A673 (cell line): ENCODE data around the gene LRP11. TPM values are rescaled to one million over a fixed set of nuclear protein-coding genes. Genes with fewer than 3 reads are reported as not detected.

Experiments
- BruUV-seq: library from RNA; stranded (reverse); fragments of 400-500 nt; replicated peaks from 2 replicates; lab custom pipeline; 2021; lab: Mats Ljungman, UMichigan
- CTCF ChIA-PET: fragments of 300-600 bp; sonication (Branson Sonifier 250); formaldehyde crosslinking; loops from one replicate; lab custom pipeline; 2022; ENCODE audit warnings: antibody characterized with exemption; lab: Charles Lee
- POLR2A ChIA-PET: fragments of 300-600 bp; sonication (Branson Sonifier 250); formaldehyde crosslinking; loops from one replicate; lab custom pipeline; 2022; ENCODE audit warnings: antibody characterized with exemption; ENCODE audit not compliant: low non-redundant PET; lab: Charles Lee
- DNase-seq: peaks from one replicate; pipeline ENCODE4 v3.0.0-alpha.2; 2015; ENCODE audit warnings: low spot score
- H3K27ac ChIP-seq: fragments of 200-600 bp; sonication (generic); 2 replicates; pipeline ENCODE4 v1.5.1; 2016; ENCODE audit warnings: mixed run types, low read depth, mild to moderate bottlenecking, mixed read lengths, antibody characterized with exemption, low read length; ENCODE audit not compliant: poor library complexity, severe bottlenecking
- H3K27me3 ChIP-seq: fragments of 200-600 bp; sonication (generic); replicated peaks from 2 replicates; pipeline ENCODE4 v1.6.1; 2017; ENCODE audit warnings: mixed run types, low read depth, mild to moderate bottlenecking, mixed read lengths, antibody characterized with exemption, low read length; ENCODE audit not compliant: insufficient read depth, poor library complexity
- H3K36me3 ChIP-seq: fragments of 200-600 bp; sonication (generic); 2 replicates; pipeline ENCODE4 v1.6.1; 2016; ENCODE audit warnings: mixed run types, mild to moderate bottlenecking, mixed read lengths, antibody characterized with exemption, low read length; ENCODE audit not compliant: insufficient read depth, poor library complexity, severe bottlenecking
- H3K4me1 ChIP-seq: fragments of 200-600 bp; sonication (generic); 2 replicates; pipeline ENCODE4 v1.6.1; 2017; ENCODE audit warnings: mixed run types, mild to moderate bottlenecking, mixed read lengths, antibody characterized with exemption, low read length; ENCODE audit not compliant: insufficient read depth, poor library complexity, severe bottlenecking
- H3K4me3 ChIP-seq: fragments of 200-600 bp; sonication (generic); 2 replicates; pipeline ENCODE4 v1.5.1; 2016; ENCODE audit warnings: low read depth, mixed run types, mild to moderate bottlenecking, mixed read lengths, low read length; ENCODE audit not compliant: poor library complexity, severe bottlenecking
- H3K9me3 ChIP-seq: fragments of 200-600 bp; sonication (generic); 2 replicates; pipeline ENCODE4 v1.6.1; 2016; ENCODE audit warnings: mixed run types, low read depth, mild to moderate bottlenecking, mixed read lengths, antibody characterized with exemption, low read length; ENCODE audit not compliant: poor library complexity, severe bottlenecking
- CTCF ChIP-seq: fragments of 300-800, 200-600 bp; sonication (generic); conservative IDR thresholded peaks from 2 replicates; pipeline ENCODE4 v1.5.1; 2017; ENCODE audit warnings: low read depth, mild to moderate bottlenecking, antibody characterized with exemption, low read length, moderate library complexity, mixed read lengths
- EZH2 ChIP-seq: fragments of 200-600 bp; sonication (generic); IDR thresholded peaks from 2 replicates; pipeline ENCODE4 v1.6.1; 2017; ENCODE audit warnings: borderline replicate concordance, low read depth, mild to moderate bottlenecking, mixed read lengths, antibody characterized with exemption, low read length; ENCODE audit not compliant: poor library complexity, severe bottlenecking
- intact Hi-C: fragments of 100-400 bp; cut with micrococcal nuclease; formaldehyde crosslinking; loops from one replicate; pipeline ENCODE4 v1.10.0; 2022; ENCODE audit not compliant: unreplicated experiment
- total RNA-seq: library from RNA; stranded (reverse); gene quantifications from 2 replicates; pipeline ENCODE4 v1.2.3, GENCODE V29; 2021

The LRP11 gene
- total RNA-seq, 1 experiment from 2014 or later: 56.1 TPM

- Histone ChIP-seq H3K9me3 (no peaks in the 10 kb centered on the region), H3K27me3 (no peaks in the 10 kb centered on the region), H3K27ac (no peak overlapping the region), H3K36me3 (no peaks in the 10 kb centered on the region), H3K4me1 (no peaks in the 10 kb centered on the region), H3K4me3 (no peak overlapping the region)
- POLR2A ChIA-PET: no interaction called here
- TF ChIP-seq EZH2 (no peak), CTCF (no peak)
- intact Hi-C loops: no loop called here
- CTCF ChIA-PET: no interaction called here
- BruUV-seq: no TSS peak
- DNase-seq: no peak
Measured at GRCh38 chr6:149809798-149810197, 54.4 kb downstream of the LRP11 start.

GRCh38 chr6:149806127-149806526 lies 58.0 kb downstream of the LRP11 start:
- H3K9me3 ChIP-seq: no peaks in the 10 kb centered on the region
- POLR2A ChIA-PET: interaction anchor here (0.7 kb wide), 1 partner anchor 56 kb away, joined by 5 read pairs; no protein-coding TSS in a partner anchor
- CTCF ChIA-PET: no interaction called here
- no peaks in the 10 kb centered on the region for H3K27me3 ChIP-seq
- intact Hi-C loops: no loop called here
- H3K36me3 ChIP-seq: peaks cover 12% of the 10 kb centered on the region
- no peaks in the 10 kb centered on the region for H3K4me1 ChIP-seq
- TF ChIP-seq EZH2 (no peak), CTCF (no peak)
- H3K4me3 ChIP-seq: no peak overlapping the region
- no peak for DNase-seq
- BruUV-seq: no TSS peak
- no peak overlapping the region for H3K27ac ChIP-seq

- no peak for TF ChIP-seq EZH2
- TF ChIP-seq CTCF: no peak
- CTCF ChIA-PET: no interaction called here
- no peak for DNase-seq
- intact Hi-C loops: no loop called here
- no peaks in the 10 kb centered on the region for H3K4me1 ChIP-seq
- POLR2A ChIA-PET: no interaction called here
- H3K36me3 ChIP-seq: no peaks in the 10 kb centered on the region
- no peaks in the 10 kb centered on the region for H3K9me3 ChIP-seq
- H3K27ac ChIP-seq: no peak overlapping the region
- no peaks in the 10 kb centered on the region for H3K27me3 ChIP-seq
- H3K4me3 ChIP-seq: no peak overlapping the region
- BruUV-seq: no TSS peak
Measured at GRCh38 chr6:149783551-149783950, 80.6 kb downstream of the LRP11 start.
